ENCODE data around the gene PPIAL4G.
"Not testable (repeated sequence)": the region's sequence is repeated elsewhere in the genome, so short reads cannot be mapped to it uniquely, and the experiment has no call there.

Gene PPIAL4G

DNA sequence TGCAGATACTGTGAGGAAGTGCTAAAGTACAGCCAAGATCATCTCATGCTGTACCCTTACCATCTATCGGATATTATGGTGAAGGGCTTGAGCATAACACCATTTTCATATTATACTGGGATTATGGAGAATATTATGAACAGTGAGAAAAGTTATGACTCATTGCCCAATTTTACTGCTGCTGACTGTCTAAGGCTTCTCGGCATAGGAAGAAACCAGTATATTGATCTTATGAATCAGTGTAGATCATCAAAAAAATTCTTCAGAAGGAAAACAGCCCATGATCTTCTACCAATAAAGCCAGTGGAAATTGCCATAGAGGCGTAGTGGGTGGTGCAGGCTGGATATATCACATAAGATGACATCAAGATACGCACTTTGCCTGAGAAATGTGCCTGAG, 47.7 kb downstream of the PPIAL4G start:
- no peak overlapping the region for H3K27ac ChIP-seq

GRCh38 chr1:148434832-148435231, 48.3 kb downstream of the PPIAL4G start:
- H3K4me3 ChIP-seq, result no peak overlapping the region
- no peak for DNase-seq (ENCODE audit: low spot score)
- no peak overlapping the region for H3K27ac ChIP-seq
- TF ChIP-seq, protein P1, sequence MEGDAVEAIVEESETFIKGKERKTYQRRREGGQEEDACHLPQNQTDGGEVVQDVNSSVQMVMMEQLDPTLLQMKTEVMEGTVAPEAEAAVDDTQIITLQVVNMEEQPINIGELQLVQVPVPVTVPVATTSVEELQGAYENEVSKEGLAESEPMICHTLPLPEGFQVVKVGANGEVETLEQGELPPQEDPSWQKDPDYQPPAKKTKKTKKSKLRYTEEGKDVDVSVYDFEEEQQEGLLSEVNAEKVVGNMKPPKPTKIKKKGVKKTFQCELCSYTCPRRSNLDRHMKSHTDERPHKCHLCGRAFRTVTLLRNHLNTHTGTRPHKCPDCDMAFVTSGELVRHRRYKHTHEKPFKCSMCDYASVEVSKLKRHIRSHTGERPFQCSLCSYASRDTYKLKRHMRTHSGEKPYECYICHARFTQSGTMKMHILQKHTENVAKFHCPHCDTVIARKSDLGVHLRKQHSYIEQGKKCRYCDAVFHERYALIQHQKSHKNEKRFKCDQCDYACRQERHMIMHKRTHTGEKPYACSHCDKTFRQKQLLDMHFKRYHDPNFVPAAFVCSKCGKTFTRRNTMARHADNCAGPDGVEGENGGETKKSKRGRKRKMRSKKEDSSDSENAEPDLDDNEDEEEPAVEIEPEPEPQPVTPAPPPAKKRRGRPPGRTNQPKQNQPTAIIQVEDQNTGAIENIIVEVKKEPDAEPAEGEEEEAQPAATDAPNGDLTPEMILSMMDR (IDR thresholded peaks at IDR 0.05), result no peak

More for the DNA sequence above, 47.7 kb downstream of the PPIAL4G start:
- no peak overlapping the region for H3K4me3 ChIP-seq
- TF ChIP-seq, protein P1 (IDR thresholded peaks at IDR 0.05), result no peak
- no peak for DNase-seq (ENCODE audit: low spot score)

- H3K4me3 ChIP-seq; DNase-seq (ENCODE audit: low spot score): not testable (repeated sequence)
- peak overlapping the region in 1 of 2 donors; percentile 8 for H3K27ac ChIP-seq
Observed at GRCh38 chr1:148432916-148433317, 50.2 kb downstream of the PPIAL4G start.

Measured in coronary artery (tissue), 2 donors.